GM12874 (cell line): ENCODE data around the gene CDC20B.

Experiments
- TF ChIP-seq, protein P1 (sequence below): IDR thresholded peaks from 2 replicates; pipeline ENCODE4 v1.5.1; 2011; ENCODE audit warnings: low read depth, mild to moderate bottlenecking, control low read depth, low read length, moderate library complexity; ENCODE audit not compliant: insufficient read depth

Gene CDC20B

DNA sequence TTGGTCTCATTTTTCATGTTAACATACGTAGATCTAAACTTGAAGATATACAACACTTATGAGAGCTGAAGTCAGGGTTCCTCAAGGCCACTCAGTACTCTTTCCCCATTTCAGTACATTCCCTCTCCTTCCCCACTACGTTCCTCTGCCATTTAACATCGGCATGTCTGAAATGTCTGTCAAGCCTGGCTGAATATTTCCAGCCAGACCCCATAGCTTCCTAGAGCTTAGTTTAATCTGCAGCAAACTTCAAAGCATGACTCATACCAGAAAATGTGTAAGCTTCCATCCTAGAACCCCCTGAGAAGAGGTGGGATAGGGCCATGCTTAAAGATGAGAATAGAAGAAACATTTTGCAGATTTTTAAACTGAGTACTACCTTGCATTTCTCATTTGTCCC, 64.3 kb downstream of the CDC20B start:
- TF ChIP-seq, protein P1, sequence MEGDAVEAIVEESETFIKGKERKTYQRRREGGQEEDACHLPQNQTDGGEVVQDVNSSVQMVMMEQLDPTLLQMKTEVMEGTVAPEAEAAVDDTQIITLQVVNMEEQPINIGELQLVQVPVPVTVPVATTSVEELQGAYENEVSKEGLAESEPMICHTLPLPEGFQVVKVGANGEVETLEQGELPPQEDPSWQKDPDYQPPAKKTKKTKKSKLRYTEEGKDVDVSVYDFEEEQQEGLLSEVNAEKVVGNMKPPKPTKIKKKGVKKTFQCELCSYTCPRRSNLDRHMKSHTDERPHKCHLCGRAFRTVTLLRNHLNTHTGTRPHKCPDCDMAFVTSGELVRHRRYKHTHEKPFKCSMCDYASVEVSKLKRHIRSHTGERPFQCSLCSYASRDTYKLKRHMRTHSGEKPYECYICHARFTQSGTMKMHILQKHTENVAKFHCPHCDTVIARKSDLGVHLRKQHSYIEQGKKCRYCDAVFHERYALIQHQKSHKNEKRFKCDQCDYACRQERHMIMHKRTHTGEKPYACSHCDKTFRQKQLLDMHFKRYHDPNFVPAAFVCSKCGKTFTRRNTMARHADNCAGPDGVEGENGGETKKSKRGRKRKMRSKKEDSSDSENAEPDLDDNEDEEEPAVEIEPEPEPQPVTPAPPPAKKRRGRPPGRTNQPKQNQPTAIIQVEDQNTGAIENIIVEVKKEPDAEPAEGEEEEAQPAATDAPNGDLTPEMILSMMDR = no peak

DNA sequence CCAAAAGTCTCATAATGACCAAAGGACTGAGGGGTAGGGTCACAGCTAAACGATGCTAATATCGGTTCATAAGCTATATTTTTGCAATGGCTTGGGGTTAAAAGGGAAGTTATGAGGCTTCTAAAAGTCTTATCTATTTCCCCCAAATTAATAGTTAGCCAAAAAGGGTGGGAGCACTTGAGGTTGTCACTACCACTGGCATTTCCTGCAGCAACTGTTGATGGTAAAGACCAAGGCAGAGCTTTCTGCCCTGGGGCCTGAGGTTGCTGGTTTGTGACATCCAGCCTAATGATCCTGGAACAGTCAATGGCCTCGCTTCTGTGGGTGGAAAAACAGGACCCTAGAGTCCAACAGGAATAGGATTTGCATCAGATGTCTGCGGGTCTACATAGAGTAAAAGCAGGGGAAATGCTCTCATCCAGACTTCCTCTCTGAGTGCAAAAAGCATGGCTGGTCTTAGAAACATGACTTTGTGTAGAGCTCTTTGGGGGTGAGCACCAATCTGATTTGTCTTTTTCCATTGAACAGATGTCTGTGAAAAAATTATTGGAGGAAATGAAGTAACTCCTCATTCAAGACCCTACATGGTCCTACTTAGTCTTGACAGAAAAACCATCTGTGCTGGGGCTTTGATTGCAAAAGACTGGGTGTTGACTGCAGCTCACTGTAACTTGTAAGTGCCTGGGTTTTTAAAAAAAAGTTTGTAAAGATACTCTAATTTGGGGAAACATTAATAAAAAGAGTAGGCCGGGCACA, 67.9 kb downstream of the CDC20B start:
- TF ChIP-seq, protein P1 = no peak

DNA sequence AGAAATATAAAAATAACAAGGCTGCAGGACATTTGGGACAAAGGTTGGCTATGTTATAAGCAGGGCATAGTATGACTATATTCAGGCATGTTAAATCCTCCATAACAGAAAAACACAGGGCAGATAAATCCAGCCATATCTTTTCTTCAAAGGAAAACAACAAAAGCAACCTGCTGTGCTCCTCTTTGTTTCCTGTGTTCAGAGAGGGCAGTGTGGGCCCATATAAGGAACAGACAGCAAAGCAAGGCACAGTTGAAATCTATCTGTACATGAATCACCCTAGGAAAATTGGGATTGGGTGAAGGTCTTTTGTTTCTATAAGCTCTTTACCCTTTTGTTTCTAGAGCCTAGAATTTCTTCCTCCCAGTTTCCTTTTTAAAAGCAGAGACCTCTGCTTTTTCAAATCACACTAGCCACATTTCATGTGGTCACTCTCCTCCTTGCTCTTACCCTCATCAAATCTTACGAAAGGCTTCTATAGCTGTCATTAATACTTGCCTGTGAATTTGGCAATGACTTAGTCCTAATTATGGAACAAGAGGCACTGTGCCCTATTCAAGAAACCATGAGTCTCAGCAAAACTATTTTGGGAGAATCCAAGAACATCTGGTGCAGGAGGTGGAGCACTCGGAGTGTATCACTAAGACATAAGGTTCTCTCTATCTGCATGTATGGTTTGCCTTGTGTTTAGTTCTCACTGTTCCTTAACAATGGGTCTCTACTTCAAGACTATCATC, 68.8 kb downstream of the CDC20B start:
- TF ChIP-seq, protein P1 = no peak

DNA sequence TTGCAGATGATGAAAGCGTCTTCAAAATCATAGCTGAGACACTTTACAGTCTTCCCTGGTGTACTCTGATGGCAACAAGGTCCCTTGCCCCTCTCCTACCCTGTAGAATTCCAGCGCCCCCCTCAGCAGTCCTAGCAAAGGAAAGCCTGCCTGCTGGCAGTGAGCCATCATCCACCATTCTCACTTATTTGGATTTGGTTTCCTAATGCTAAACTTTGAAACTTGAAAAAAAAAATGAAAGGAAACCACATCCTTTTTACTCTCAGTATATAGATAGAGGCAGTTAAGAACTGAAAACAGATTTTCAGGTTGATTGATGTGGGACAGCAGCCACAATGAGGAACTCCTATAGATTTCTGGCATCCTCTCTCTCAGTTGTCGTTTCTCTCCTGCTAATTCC, 70.6 kb downstream of the CDC20B start, which contains the start of gene GZMA:
GZMA (plus strand) TSS at position 299 of the 400 bp plus-strand sequence; CDS start at position 336, 37 bp downstream.
- TF ChIP-seq, protein P1 = no peak

DNA sequence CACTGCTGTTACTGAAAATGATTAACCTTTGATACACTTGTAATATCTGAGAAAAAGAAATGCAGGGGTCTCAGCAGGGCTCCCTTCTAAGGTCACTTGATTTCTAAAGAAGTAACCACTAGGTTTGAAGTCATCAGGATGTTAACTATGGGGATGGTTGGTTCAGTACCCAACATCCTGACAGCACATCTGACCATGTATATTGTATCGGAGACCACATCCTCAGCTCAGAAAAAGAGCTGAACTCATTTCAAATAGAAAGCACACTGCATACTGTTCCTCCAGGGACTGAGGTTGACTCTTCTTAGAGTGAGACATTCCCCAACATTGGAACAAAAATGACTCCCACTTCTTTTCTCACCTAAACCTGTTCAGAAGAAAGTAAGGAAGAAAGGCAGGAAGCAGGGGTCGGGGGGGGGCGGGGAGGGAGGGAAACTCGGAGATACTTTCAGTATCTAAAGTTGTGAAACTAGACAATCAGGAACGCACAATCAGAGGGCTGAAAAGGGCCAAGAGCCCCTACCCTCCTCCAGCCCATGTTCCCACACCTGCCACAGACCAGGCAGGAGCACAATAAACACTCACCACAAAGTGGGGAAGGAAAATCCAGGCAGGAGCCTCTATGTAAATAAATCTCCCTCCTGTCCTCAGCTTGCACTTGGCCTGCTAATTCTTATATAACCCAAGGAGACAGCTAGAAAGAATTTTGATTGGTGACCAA, 71.3 kb downstream of the CDC20B start:
- TF ChIP-seq, protein P1 = no peak

DNA sequence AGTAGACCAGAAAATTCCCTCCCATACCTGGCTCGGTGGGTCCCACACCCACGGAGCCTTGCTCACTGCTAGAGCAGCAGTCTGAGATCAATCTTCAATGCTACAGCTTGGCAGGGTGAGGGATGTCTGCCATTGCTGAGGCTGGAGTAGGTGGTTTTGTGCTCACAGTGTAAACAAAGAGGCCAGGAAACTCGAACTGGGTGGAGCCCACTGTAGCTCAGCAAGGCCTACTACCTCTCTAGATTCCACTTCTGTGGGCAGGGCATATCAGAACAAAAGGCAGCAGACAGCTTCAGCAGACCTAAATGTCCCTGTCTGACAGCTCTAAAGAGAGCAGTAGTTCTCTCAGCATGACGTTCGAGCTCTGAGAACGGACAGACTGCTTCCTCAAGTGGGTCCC, 76.1 kb downstream of the CDC20B start:
- TF ChIP-seq, protein P1 = no peak

DNA sequence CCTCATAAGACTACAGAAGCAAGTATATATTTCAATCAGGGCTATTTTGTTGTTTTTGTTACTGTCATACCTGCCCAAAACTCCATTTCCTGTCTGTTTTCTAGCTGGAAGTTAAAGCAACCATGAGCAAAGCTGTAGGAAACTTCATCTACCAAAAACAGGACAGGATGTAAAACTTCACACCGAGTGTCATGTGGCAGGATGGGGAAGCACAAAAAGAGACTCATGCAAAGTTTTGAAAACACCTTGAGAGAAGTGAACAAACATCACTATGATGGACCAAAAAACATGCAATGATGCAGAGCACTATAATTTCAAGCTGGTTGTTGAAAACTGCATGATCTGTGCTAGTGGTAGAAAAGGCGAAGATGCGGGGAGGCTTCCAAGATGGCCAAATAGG, 76.8 kb downstream of the CDC20B start:
- TF ChIP-seq, protein P1 = no peak
